ENCODE measurements around the gene QRICH2. TPM values are rescaled to one million over a fixed set of nuclear protein-coding genes. Genes with fewer than 3 reads are reported as not detected.
"Not testable (repeated sequence)": the region's sequence is repeated elsewhere in the genome, so short reads cannot be mapped to it uniquely, and the experiment has no call there.

The QRICH2 gene
- total and polyA plus RNA-seq, 11 donors = 1.0 to 2.7 (median 1.6) TPM

DNA sequence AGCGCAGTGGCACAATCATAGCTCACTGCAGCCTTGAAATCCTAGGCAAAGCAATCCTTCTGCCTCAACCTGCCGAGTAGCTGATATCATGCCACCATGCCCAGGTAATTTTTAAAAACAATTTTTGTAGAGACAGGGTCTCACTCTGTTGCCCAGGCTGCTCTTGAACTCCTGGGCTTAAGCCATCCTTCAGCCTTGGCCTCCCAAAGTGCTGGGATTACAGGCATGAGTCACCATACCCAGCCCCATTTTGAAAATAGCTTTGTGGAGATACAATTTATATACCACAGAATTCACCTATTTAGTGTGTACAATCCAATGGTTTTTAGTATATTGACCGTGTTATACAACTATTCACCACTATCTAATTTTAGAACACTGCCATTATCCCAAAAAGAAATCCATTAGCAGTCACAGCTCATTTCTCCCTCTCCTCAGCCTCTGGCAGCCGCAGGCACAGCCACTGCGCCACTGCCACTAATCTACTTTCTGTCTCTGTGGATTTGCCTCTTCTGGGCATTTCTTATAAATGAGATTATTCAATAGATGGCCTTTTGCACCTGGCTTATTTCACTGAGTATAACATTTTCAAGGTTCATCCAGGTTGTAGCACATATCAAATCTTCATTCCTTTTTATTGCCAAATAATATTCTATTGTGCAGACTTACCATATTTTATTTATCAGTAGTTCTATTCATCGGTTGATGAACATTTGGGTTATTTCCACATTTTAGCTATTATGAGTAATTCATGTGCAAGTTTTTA is 74.3 kb downstream of the QRICH2 start:
- intact Hi-C loops (cut with DNase I) = no loop called here
- Histone ChIP-seq H3K4me1 (no peaks in the 10 kb centered on the region), H3K4me3 (no peak overlapping the region), H3K36me3 (no peaks in the 10 kb centered on the region), H3K27me3 (peaks cover 0 to 1% (median 0%) of the 10 kb centered on the region in 9 donors), H3K27ac (no peak overlapping the region), H3K9me3 (no peaks in the 10 kb centered on the region)
- TF ChIP-seq POLR2A (IDR thresholded peaks at IDR 0.05) = no peak
- TF ChIP-seq, protein P1, sequence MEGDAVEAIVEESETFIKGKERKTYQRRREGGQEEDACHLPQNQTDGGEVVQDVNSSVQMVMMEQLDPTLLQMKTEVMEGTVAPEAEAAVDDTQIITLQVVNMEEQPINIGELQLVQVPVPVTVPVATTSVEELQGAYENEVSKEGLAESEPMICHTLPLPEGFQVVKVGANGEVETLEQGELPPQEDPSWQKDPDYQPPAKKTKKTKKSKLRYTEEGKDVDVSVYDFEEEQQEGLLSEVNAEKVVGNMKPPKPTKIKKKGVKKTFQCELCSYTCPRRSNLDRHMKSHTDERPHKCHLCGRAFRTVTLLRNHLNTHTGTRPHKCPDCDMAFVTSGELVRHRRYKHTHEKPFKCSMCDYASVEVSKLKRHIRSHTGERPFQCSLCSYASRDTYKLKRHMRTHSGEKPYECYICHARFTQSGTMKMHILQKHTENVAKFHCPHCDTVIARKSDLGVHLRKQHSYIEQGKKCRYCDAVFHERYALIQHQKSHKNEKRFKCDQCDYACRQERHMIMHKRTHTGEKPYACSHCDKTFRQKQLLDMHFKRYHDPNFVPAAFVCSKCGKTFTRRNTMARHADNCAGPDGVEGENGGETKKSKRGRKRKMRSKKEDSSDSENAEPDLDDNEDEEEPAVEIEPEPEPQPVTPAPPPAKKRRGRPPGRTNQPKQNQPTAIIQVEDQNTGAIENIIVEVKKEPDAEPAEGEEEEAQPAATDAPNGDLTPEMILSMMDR (IDR thresholded peaks at IDR 0.05) = no peak
- ATAC-seq (no peak), DNase-seq (no peak)
- WGBS, 4 donors = 93 to 97% (median 96%) methylated on average over 6 of the region's 6 CpGs

GRCh38 chr17:76232342-76232741 is 75.7 kb downstream of the QRICH2 start:
- H3K9me3 ChIP-seq = no peaks in the 10 kb centered on the region
- no peak overlapping the region for H3K4me3 ChIP-seq
- no peaks in the 10 kb centered on the region for H3K27me3 ChIP-seq
- H3K36me3 ChIP-seq = no peaks in the 10 kb centered on the region
- 75 to 88% (median 78%) methylated on average over 2 of the region's 2 CpGs for WGBS, 4 donors
- intact Hi-C loops (cut with DNase I) = no loop called here
- no peaks in the 10 kb centered on the region for H3K4me1 ChIP-seq
- ATAC-seq (no peak), DNase-seq (no peak)
- TF ChIP-seq, protein P1 (IDR thresholded peaks at IDR 0.05) = no peak
- no peak for TF ChIP-seq POLR2A (IDR thresholded peaks at IDR 0.05)
- no peak overlapping the region for H3K27ac ChIP-seq

GRCh38 chr17:76226749-76227148 is 81.3 kb downstream of the QRICH2 start:
- not testable (repeated sequence) for DNase-seq
- WGBS, 4 donors = 91 to 95% (median 95%) methylated on average over 19 of the region's 19 CpGs

DNA sequence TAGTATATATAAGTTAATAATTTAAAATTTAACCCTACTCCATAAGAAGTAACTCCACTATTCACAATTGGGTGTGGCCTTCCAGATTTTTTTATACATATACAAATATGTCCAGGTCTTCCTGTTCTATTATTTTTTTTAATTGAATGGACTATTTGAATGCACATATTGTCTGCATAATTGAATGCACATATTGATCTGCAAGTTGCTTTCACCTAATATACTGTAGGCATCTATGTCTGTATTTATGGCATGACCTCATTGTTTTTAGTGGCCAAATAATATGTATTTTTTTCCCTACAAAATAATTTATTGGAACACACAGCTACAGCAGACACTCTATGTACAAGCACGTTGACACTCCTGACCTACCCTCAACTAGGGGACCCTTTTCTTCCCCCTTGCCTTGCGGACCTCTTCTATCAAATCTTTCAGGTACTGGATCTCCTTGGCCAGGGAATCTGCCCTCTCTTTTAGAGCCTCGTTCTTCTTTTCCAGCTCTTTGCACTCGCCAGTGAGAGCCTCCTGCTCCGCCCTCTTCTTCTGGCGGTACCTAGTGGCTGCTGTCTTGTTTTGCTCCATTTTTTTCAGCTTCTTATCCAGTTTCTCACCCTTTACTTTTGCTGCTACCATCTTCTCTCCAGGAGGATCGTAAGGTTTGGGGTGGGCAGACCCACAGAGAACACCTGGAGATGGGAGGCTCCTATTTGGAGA is 82.5 kb downstream of the QRICH2 start:
- H3K27me3 ChIP-seq; H3K4me3 ChIP-seq; H3K27ac ChIP-seq; H3K4me1 ChIP-seq; H3K36me3 ChIP-seq; DNase-seq; ATAC-seq; H3K9me3 ChIP-seq; intact Hi-C loops (cut with DNase I): not testable (repeated sequence)
- 79 to 84% (median 81%) methylated on average over 7 of the region's 7 CpGs for WGBS, 4 donors

More at GRCh38 chr17:76226749-76227148, 81.3 kb downstream of the QRICH2 start:
- ATAC-seq; H3K4me1 ChIP-seq; H3K4me3 ChIP-seq; H3K27me3 ChIP-seq; intact Hi-C loops (cut with DNase I); H3K9me3 ChIP-seq; H3K27ac ChIP-seq; H3K36me3 ChIP-seq: not testable (repeated sequence)

Other genes starting within 250 kb of the QRICH2 start
- gene SRP68, start 235.8 kb downstream of the QRICH2 start, total RNA-seq = 10 to 100 TPM; 33.2 to 66.8 (median 59.4) TPM
- gene SRP68, start 235.8 kb downstream of the QRICH2 start, polyA plus RNA-seq = 10 to 100 TPM; 26.8 to 80.0 TPM
- not detected for gene GALR2, start 233.5 kb downstream of the QRICH2 start, total RNA-seq
- under 1 TPM in 1 of 2 donors, not detected in 1; 0.18 TPM for gene GALR2, start 233.5 kb downstream of the QRICH2 start, polyA plus RNA-seq
- under 1 TPM in 1 of 9 donors, not detected in 8; 0.13 TPM for gene ZACN, start 229.1 kb downstream of the QRICH2 start, total RNA-seq
- gene ZACN, start 229.1 kb downstream of the QRICH2 start, polyA plus RNA-seq = 1 to 10 TPM in 1 of 2 donors, under 1 TPM in 1; 0.51 to 1.5 TPM
- 100 to 1,000 TPM in 1 of 9 donors, 10 to 100 TPM in 8; 64.4 to 107 (median 80.5) TPM for gene EXOC7, start 204.5 kb downstream of the QRICH2 start, total RNA-seq
- gene EXOC7, start 204.5 kb downstream of the QRICH2 start, polyA plus RNA-seq = 10 to 100 TPM; 39.7 to 62.5 TPM
- gene FOXJ1, start 167.0 kb downstream of the QRICH2 start, total RNA-seq = not detected
- not detected for gene FOXJ1, start 167.0 kb downstream of the QRICH2 start, polyA plus RNA-seq
- gene RNF157, start 67.8 kb downstream of the QRICH2 start, total RNA-seq = 1 to 10 TPM; 3.9 to 7.4 (median 5.2) TPM
- gene RNF157, start 67.8 kb downstream of the QRICH2 start, polyA plus RNA-seq = 1 to 10 TPM; 3.6 to 5.5 TPM
- gene UBALD2, start 42.9 kb downstream of the QRICH2 start, total RNA-seq = 10 to 100 TPM in 8 of 9 donors, 1 to 10 TPM in 1; 8.5 to 49.8 (median 24.5) TPM
- gene UBALD2, start 42.9 kb downstream of the QRICH2 start, polyA plus RNA-seq = 10 to 100 TPM; 12.5 to 18.5 TPM
- gene PRPSAP1, start 45.6 kb upstream of the QRICH2 start, total RNA-seq = 10 to 100 TPM; 28.2 to 39.7 (median 30.9) TPM
- 10 to 100 TPM; 22.7 to 36.1 TPM for gene PRPSAP1, start 45.6 kb upstream of the QRICH2 start, polyA plus RNA-seq
- 10 to 100 TPM in 3 of 9 donors, 1 to 10 TPM in 6; 2.6 to 13.8 (median 4.6) TPM for gene SPHK1, start 76.3 kb upstream of the QRICH2 start, total RNA-seq
- 10 to 100 TPM in 1 of 2 donors, 1 to 10 TPM in 1; 2.6 to 20.5 TPM for gene SPHK1, start 76.3 kb upstream of the QRICH2 start, polyA plus RNA-seq
- gene UBE2O, start 144.9 kb upstream of the QRICH2 start, total RNA-seq = 10 to 100 TPM; 23.0 to 36.1 (median 31.8) TPM
- 10 to 100 TPM; 16.0 to 19.3 TPM for gene UBE2O, start 144.9 kb upstream of the QRICH2 start, polyA plus RNA-seq
- not detected for gene AANAT, start 159.3 kb upstream of the QRICH2 start, total RNA-seq
- under 1 TPM in 1 of 2 donors, not detected in 1; 0.19 TPM for gene AANAT, start 159.3 kb upstream of the QRICH2 start, polyA plus RNA-seq
- gene RHBDF2, start 193.1 kb upstream of the QRICH2 start, total RNA-seq = 10 to 100 TPM in 7 of 9 donors, 1 to 10 TPM in 2; 6.3 to 49.4 (median 14.1) TPM
- gene RHBDF2, start 193.1 kb upstream of the QRICH2 start, polyA plus RNA-seq = 10 to 100 TPM; 11.7 to 18.3 TPM
- 10 to 100 TPM; 11.8 to 37.9 (median 21.9) TPM for gene CYGB, start 229.4 kb upstream of the QRICH2 start, total RNA-seq
- gene CYGB, start 229.4 kb upstream of the QRICH2 start, polyA plus RNA-seq = 10 to 100 TPM; 16.7 to 25.9 TPM
- gene PRCD, start 231.8 kb upstream of the QRICH2 start, total RNA-seq = 1 to 10 TPM; 1.1 to 4.9 (median 2.7) TPM
- gene PRCD, start 231.8 kb upstream of the QRICH2 start, polyA plus RNA-seq = 1 to 10 TPM; 1.2 to 7.6 TPM